NCI-H1048 (cell line): ENCODE results near the gene P2RY8.
"Not testable (repeated sequence)": the region's sequence is repeated elsewhere in the genome, so short reads cannot be mapped to it uniquely, and the experiment has no call there.

Experiments used
- DNase-seq: peaks from one replicate; lab custom pipeline; 2025; lab: John Stamatoyannopoulos, UW

P2RY8 gene

DNA sequence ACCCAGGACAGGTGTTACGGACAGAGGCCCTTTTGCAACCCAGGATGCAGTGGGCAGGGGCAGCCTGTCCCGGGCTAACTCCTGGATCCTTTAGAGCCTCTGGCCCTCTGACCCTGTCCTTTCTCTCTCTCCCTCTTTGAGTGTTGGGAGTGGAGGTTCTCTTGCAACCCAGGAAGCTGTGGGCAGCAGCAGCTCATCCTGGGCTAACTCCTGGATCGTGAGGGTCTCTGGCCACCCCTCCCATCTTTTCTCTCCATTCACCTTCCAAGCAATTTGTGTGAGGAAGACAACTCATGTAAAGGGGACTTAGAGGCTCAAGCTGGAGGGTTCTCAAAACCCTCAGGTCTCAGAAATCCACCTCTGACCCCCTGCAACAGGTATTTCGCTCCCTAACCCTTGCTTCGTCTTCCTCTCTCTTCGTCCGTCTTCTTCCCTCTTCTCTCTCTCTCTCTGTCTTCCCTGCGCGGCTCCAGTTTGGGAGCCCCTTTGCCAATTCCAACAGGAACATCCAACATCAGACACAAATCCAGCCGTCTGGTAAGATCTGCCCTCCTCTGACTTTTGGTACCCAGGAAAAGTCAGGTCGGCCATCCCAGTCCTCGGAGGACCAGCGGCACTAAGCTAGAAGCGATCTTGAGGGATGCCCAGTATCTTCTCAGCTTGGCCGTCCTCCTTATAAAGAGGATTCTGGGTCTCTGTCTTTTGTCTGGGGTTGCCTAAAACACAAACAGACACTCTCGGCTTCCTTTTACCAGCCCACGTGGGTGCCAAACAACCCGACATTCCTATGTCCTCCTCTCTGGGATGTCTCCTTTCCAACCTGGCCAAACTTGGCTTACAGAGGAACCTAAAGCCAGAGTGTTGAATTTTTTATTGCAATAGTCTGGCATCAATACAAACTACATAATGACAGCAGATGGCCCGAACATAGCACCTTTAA lies 92.2 kb downstream of the P2RY8 start:
- no peak for DNase-seq

DNA sequence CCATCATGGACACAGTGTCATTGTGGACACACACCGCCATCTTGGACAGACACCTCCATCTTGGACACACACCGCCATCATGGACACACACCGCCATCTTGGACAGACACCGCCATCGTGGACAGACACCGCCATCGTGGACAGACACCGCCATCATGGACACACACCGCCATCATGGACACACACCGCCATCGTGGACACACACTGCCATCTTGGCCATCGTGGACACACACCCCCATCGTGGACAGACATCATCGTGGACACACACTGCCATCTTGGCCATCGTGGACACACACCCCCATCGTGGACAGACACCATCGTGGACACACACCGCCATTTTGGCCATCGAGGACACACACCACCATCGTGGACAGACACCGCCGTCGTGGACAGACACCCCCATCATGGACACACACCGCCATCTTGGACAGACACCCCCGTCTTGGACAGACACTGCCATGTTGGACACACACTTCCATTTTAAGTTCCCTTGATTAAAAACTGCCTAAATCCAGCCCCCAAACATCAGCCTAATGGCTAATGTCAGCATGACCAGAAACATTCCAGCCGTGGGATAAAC lies 93.4 kb downstream of the P2RY8 start:
- DNase-seq: no peak

DNA sequence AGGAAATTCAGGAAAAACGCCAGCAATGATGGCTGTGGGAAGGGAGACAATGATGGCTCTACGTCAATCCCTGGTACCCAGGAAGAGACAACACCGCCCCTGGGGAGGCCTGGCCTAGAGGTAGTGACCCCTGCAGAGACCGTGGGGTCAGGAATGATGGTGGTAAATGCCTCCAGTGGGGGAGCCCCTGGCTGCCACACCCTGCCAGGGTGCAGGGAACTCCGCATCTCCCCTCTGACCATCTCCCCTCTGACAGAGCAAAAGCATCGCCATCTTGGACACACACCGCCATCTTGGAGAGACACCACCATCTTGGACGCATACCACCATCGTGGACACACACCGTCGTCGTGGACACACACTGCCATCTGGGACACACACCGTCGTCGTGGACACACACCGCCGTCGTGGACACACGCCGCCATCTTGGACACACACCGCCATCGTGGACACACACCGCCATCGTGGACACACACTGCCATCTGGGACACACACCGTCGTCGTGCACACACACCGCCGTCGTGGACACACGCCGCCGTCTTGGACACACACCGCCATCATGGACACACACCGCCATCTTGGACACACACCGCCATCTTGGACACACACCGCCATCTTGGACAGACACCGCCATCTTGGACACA lies 94.1 kb downstream of the P2RY8 start:
- no peak for DNase-seq

DNA sequence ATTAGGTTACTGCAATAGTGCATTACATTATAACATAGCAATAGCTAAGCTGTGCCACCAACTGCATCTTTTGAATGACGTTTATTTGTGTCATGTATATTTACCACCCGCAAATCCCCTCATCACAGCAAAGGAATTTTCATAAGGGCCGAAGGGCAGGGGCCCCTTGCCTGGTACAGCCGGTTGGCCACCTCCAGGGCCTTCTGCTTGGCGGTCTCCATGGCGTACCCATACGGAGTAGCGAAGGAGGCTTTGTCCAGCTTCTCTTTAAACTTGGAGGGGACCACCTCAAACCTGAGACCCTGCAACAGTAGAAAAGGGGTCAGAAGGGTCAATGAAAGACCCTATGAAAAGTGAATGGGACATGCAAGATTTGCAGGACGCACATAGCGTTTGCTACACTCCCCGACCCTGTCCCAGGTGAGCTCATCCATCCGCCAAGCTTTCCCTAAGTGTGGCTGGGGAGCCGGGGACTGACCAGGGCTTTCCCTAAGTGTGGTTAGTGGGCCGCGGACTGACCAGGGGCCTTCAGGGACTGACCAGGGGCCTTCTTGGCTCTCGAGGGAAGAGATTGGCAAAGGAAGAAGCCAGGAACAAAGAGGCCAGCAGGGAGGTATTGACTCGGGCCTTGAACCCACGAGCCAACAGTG lies 94.8 kb downstream of the P2RY8 start:
- no peak for DNase-seq

DNA sequence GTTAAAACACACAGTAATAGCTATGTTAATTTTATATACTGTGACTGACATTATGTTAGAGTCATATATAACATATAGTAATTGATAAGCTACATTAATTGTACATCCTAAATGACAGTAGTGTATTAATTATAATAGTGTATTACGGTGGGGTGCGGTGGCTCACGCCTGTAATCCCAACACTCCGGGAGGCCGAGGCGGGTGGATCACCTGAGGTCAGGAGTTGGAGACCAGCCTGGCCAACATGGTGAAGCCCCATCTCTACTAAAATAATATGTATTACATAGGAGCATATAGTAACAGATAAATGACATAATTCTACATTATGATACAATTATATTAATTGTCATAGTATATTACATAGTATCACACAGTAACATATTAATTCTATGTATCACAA lies 96.5 kb downstream of the P2RY8 start:
- DNase-seq: no peak

DNA sequence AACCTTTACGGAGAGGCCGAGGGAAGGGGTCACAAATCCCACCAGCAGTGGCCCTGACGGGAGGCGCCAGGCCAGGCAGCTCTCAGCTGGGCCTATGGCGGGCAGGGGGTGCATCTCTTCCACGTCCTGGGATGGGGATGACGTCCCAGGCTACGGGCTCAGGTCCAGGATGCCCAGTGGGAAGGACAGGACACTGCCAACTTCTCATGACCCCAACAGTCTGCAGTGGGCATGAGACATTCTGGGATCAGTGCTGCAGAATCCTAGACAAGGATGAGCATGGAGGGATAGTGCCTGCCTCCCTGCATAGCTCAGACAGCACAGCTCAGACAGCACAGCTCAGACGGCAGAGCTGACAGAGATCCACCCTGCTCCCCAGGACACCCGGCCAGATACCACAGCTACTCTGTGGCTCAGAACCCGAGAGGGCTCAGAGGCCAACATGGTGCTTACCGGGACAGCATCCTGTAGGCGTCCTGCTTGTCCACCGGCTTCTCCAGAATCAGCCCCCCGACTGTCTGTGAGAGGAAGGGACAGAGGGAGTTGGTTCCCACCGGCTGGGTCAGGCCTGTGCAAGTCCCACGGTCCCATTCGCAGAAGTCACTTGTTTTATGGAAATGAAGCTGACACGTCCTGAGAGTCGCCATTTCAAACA lies 101.6 kb downstream of the P2RY8 start:
- no peak for DNase-seq

DNA sequence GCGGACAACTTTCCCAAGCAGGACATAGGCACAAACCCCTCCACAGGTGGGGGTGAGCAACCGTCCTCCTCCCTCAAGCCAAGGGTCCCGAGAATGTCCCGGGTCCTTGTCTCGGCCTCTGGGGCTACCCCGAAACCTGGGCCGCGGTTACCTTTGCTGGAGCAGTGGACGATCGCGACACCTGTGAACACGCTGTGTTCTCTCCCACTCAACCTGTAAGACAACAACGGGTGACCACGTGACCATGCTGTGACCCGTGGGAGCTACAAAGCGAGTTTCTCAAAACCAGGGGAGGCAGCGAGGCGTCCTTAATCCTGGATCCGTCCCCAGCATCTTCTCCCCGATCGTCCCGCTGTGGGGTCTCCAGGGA lies 102.1 kb downstream of the P2RY8 start:
- no peak for DNase-seq

DNA sequence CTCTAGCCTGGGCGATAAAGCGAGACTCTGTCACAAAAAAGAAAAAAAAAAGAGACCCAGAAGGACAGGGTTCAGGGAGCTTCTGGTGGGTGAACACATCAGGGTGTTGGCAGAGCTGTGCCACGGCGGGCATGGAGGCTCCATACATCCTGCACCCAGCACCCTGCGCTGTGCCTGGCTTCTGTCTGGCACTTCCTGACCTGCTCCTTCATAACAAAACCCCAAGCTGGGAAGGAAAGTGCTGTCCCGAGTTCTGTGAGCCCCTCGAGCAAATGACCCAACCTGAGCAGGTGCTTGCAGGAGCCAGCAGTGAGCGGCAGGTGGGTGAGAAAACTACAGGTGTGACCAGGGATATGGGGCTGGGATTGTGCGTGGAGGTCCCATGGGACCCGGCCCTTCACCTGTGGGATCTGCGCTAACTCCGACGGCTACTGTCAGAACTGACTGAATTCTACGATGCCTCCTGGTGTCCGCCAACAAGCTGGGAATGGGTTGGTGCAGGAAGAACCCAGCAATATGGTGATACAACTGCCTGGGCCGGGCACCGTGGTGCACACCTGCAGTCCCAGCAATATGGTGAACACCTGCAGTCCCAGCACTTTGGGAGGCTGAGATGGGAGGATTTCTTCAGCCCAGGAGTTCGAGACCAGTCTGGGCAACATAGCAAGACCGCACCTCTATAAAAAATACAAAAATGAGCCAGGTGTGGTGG lies 103.2 kb downstream of the P2RY8 start:
- DNase-seq: no peak

DNA sequence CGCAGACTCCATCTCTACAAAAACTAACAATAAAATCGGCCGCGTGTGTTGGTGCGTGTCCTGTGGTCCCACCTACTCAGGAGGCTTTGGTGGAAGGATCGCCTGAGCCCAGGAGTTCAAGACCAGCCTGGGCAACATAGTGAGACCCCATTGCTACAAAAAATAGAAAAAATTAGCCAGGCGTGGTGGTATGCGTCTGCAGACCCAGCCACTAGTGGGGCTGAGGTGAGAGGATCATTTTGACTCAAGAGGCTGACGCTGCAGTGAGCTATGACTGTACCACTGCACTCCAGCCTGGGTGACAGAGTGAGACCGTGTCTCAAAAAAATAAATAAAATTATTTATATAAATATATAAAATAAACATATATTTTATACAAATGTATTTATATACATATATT lies 106.5 kb downstream of the P2RY8 start:
- no peak for DNase-seq

DNA sequence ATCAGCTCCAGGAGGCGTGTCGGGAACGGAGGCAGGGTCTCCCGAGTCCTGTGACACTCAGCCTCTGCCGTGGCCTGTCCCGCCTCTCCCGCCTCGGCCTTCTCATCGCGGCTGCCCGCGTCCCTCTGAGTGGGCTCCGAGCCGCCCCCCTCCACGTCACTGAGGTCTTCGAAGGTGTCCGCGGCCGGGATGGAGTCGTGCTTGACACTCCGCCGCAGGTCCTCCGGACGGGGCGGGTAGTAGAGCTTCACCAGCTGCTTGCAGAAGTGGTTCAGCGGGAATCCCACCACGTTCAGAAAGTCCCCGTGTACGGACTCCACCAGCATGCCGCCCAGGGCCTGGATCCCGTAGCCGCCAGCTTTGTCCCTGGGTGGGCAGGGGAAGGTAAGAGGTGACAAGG lies 109.2 kb downstream of the P2RY8 start:
- DNase-seq: no peak

DNA sequence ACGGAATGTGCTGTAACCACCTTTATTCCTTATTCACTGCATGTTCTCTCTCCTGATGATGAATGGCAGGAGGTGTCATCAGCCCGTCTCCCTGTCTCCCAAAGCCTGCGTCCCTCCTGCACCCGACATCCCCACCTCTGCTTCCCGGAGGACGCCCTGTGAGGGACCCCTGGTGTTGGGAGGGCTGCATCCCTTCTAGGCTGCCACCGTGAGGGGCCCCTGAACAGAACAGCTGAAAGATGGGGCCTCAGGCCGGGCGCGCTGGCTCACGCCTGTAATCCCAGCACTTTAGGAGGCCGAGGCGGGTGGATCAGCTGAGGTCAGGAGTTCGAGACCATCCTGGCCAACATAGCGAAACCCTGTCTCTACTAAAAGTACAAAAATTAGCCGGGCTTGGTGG lies 110.7 kb downstream of the P2RY8 start:
- DNase-seq: not testable (repeated sequence)

DNA sequence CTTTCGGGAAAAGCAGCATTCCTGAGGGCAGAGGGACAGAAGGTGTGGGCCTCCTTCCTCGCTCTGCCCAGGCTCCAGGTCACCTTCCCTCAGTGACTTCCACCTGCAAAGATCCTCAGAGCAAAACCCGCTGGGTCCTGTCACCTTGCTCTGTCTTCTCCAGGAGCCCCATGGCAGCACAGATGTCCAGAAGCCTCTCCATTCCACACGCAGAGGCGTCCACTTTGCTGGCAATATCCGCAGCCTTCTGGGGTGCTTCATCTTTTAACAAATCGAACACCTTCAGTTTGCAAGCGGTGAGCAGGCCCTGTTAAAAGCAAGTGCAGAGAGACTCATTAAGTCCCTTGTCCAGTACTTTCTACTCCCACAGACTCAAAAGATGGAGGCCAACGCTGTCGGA lies 111.6 kb downstream of the P2RY8 start:
- DNase-seq: no peak

DNA sequence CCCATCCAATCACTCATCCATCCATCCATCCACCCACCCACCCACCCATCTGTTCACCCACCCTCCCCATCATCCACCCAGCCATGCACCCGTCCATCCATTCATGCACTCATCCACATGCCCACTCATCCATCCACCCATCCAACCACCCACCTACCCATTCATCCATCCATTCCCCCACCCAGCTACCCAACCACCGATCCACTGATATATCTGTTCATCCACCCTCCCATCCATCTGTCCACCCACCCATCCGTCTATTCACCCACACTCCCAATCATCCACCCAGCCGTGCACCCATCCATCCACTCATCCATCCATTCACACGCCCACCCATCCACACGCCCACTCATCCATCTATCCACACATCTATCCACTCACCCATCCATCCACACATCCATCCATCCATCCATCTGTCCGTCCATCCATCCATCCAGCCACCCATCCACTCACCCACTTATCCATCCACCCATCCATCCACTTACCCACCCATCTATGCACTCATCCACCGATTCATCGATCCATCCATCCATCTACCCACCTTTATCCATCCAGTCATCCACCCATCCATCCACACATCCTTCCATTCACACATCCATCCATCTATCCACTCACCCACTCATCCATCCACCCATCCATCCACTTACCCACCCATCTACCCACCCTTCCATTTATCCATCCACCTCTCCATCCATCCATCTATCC lies 112.7 kb downstream of the P2RY8 start:
- no peak for DNase-seq

DNA sequence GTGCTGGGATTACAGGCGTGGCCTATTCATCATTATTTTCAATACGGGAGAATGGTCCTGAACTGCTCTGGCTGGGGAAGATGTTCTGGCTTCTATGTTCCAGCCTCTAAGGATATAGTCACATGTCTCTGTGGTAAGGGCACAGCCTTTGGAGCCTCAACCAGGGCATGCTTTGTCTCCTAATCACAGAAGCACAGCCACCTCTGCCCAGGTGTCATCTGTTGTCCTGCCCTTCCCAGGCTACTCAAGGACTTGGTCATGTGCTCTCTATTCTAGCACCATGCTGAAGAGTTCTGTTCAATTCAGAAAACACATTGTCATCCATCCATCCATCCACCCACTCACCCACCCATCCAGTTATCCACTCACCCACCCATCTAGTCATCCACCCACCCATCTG lies 113.8 kb downstream of the P2RY8 start:
- no peak for DNase-seq

DNA sequence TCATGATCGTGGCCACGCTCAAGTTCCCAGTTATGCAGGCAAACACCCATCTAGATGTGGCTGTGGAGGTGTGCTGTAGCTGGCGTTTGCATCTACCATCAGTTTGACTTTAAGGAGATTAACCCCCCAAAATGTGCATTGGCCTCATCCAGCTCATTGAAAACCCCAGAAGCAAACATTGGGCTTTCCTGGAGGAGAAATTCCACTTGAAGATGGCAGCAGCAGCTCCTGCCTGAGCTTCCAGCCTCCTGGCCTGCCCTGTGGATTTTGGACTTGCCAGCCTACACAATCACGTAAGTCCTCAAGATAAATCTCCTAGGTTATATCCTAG lies 114.9 kb downstream of the P2RY8 start:
- no peak for DNase-seq

DNA sequence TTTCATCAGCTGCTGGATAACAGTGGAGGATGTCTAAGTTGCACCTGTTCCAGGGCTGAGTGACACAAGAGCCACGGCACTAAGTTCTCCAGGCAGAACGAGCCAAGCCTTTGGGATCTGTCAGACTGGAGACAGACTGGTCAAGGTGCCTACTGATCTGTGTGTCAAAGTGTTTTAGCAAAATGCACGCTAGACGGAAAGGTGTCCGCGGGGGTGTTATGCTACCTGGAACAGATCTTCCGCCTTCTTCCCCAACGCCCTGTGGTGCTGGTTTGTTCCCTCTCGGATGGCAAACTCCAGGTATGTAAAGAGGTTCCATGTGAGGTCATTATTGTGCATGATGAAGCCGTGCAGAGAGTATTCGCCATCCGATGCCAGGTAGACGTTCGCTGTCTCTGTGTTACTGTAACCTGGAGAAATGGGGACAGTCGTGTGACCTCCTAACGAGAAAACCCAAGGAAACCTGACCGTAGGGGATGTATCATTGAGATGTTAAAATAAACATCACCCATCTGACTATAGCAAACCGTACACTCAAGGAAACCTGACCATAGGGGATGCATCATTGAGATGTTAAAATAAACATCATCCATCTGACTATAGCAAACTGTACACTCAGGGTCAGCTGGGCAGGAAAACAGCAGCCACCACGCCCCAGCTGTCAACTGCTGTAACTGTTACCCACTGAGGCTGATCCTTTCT lies 115.4 kb downstream of the P2RY8 start:
- DNase-seq: no peak

DNA sequence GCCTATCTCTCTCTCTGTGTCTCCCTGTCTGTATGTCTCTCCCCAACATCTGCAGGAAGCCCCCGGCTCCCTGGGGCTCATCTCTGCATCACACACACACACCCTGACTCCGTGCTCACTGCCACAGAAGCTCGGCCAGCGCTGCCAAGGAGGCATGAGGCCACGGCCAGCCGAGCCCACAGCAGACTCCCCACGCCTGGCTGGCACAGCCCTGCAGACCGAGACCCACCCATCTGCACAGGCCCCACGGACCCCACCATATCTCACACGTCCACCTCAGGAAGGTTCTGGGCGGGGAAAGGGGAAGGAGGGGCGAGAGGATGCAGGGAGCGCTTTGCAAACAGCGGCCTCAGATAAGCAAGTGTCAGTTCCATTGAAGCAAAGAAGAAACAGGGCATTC lies 116.6 kb downstream of the P2RY8 start:
- no peak for DNase-seq

DNA sequence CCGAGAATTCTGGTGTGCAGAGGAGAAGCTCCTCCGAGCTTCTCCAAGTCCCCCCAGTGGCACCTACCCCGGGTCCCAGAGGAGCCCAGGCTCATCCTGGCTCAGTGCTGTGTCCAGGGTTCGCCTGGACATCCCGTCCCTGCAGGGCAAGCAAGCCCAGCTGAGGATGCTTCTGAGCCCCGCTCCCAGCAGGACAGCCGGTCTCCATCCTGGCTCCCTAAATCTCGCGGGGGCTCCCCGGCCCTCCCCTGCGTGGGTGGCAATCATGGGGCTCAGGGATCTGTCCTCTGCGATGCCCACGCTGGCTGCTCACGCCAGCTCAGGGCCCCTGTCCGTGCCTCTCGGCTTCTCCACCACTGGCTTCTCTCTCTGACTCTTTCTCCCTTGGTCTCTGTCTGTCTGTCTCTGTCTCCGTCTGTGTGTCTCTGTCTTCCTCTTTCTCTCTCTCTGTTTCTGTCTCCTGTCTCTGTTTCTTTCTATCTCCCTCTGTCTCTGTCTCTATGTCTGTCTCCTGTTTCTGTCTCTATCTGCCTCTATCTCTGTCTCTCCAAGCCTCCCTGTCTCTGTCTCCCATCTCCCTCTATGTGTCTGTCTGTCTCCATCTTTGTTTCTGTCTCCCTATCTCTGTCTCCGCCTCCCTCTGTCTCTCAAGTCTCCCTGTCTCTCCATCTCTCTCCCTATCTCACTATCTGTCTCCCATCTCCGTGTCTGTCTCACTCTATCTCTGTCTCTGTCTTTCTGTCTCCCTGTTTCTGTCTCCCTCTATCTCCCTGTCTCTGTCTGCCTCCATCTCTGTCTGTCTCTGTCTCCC lies 117.2 kb downstream of the P2RY8 start:
- DNase-seq: no peak

DNA sequence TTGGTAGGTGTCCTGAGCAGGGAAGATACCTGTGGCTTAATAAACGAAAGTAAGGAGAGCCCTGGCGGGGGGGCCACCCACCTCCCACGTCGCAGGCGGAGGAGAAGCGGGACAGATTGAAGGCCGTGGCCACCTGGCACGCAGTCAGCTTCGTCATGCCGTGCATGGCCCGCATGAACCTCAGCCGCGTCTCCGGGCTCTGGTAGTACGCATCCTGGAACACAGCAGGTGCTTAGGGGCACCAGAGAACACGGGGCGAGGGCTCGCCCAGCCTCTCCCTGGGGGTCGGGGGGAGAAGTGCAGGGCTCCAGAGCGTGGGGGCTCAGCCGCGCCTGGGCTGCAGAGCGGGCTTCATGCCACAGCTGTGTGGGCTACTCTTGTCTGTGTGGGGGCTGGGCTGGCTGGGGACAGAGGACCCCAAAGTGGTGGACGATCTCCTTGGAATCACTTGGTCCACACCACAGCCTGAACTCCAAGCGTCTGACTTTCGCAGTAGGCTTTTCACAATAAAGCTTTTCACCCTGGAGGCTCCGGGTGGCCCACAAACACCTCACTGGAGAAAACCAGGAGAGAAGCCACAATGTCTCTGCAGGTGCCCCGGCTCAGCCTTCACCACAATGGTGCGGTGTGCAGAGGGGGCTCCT lies 118.0 kb downstream of the P2RY8 start:
- DNase-seq: no peak
